Body of pancreas (tissue), 4 donors: Measurements from ENCODE around the gene SUSD4. TPM values are rescaled to one million over a fixed set of nuclear protein-coding genes. Genes with fewer than 3 reads are reported as not detected.

Experiments
- ATAC-seq: fragments of 150-250 bp; one replicate; pipeline ENCODE4 v1.9.1; 2016
- DNase-seq, 4 donors: peaks; one replicate each; pipeline ENCODE4 v3.0.0-alpha.2; 2019
- H3K27ac ChIP-seq, 4 donors: fragments of 200-600 bp; sonication (generic); 1 replicate in 3 of 4; 2 replicates in 1 of 4; pipeline versions ENCODE4 v1.5.1 to v1.6.1; 2016 to 2019; ENCODE audit warnings: mild to moderate bottlenecking in 1 of 4, mixed read lengths in 1 of 4, moderate library complexity in 1 of 4
- H3K27me3 ChIP-seq, 2 donors: fragments of 200-600 bp; sonication (generic); one replicate each; pipeline ENCODE4 v1.6.0; 2016; ENCODE audit warnings: mild to moderate bottlenecking in 1 of 2
- H3K36me3 ChIP-seq, 2 donors: fragments of 200-600 bp; sonication (generic); replicated peaks in 1 of 2; 2 replicates each; pipeline ENCODE4 v1.5.1; 2016; ENCODE audit warnings: low read depth in 2 of 2; ENCODE audit not compliant: insufficient read depth in 1 of 2
- H3K4me1 ChIP-seq: fragments of 200-600 bp; sonication (generic); one replicate; pipeline ENCODE4 v1.6.0; 2016
- H3K4me3 ChIP-seq, 2 donors: fragments of 200-600 bp; sonication (generic); 1 replicate in 1 of 2; 2 replicates in 1 of 2; pipeline ENCODE4 v1.5.1; 2016 to 2019
- H3K9me3 ChIP-seq, 3 donors: fragments of 200-600 bp; sonication (generic); 1 replicate in 2 of 3; 2 replicates in 1 of 3; pipeline ENCODE4 v1.5.1; 2016
- CTCF ChIP-seq, 7 experiments: fragments of 450-650 bp in 4 of 7; fragments of 200-600 bp in 3 of 7; sonication (generic) in 3 of 7; IDR thresholded peaks; one replicate each; pipeline ENCODE4 v1.5.1; 2016 to 2019; ENCODE audit warnings: antibody characterized with exemption in 7 of 7
- POLR2A ChIP-seq, 3 donors: fragments of 450-650 bp; IDR thresholded peaks; one replicate each; pipeline ENCODE4 v1.6.1; 2016; ENCODE audit warnings: antibody characterized with exemption in 3 of 3, mild to moderate bottlenecking in 2 of 3
- WGBS, 2 donors: methylation state at CpG; one replicate each; pipeline ENCODE4 v1.1.5; 2017; 5-methylcytosine and 5-hydroxymethylcytosine counted together
- intact Hi-C: fragments of 100-400 bp; cut with DNase I; formaldehyde crosslinking; loops from one replicate; pipeline ENCODE4 v1.15.1; 2023
- total RNA-seq, 2 donors: library from RNA; depleted of rRNA; stranded (reverse); fragments of >200 nt; gene quantifications; one replicate each; pipeline ENCODE4 v1.1.0, GENCODE V29; 2016

The SUSD4 gene
- total RNA-seq, 2 donors from 2014 or later = 3.6 to 18.1 TPM

- H3K27ac ChIP-seq = no peak overlapping the region
- 66 to 72% methylated on average over 13 of the region's 13 CpGs for WGBS, 2 donors
- TF ChIP-seq POLR2A (IDR thresholded peaks at IDR 0.05) (no peak), CTCF (IDR thresholded peaks at IDR 0.05) (no peak)
- H3K4me3 ChIP-seq = no peak overlapping the region
- H3K9me3 ChIP-seq = no peaks in the 10 kb centered on the region
- H3K4me1 ChIP-seq = no peaks in the 10 kb centered on the region
- DNase-seq = no peak
- no peaks in the 10 kb centered on the region for H3K27me3 ChIP-seq
- intact Hi-C loops = no loop called here
- ATAC-seq = no peak
- no peaks in the 10 kb centered on the region for H3K36me3 ChIP-seq
Observed at GRCh38 chr1:223208164-223209076, 155.6 kb downstream of the SUSD4 start.

- Histone ChIP-seq H3K27ac (no peak overlapping the region), H3K9me3 (no peaks in the 10 kb centered on the region), H3K36me3 (no peaks in the 10 kb centered on the region), H3K27me3 (no peaks in the 10 kb centered on the region), H3K4me1 (no peaks in the 10 kb centered on the region), H3K4me3 (no peak overlapping the region)
- no peak for DNase-seq
- intact Hi-C loops = no loop called here
- WGBS, 2 donors = 49 to 52% methylated on average over 3 of the region's 3 CpGs
- no peak for ATAC-seq
- TF ChIP-seq CTCF (IDR thresholded peaks at IDR 0.05) (no peak), POLR2A (IDR thresholded peaks at IDR 0.05) (no peak)
Observed at GRCh38 chr1:223207293-223208066, 156.5 kb downstream of the SUSD4 start.

DNA sequence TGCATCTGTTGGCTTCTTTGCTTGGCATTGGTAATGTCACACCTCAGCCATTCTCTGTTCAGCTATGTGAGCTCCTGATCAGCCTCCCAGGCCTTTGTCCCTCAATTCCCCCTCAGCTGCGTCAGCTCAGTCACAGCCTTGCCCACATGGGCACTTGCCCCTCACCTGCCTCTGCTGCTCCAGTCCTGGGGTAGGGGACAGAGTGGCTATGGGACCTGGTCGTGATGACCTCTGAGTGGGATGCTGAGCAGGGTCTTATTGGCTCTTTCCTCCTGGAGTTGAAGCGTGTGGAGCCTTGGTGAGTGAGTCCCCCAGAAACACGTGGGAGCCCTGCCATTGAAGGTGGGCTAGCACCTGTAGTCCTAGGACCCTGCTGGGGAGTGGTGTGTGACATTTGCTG, 159.6 kb downstream of the SUSD4 start:
- TF ChIP-seq CTCF (IDR thresholded peaks at IDR 0.05) = no peak
- no peak for TF ChIP-seq POLR2A (IDR thresholded peaks at IDR 0.05)
- no peaks in the 10 kb centered on the region for H3K27me3 ChIP-seq
- no peak overlapping the region for H3K27ac ChIP-seq
- H3K36me3 ChIP-seq = no peaks in the 10 kb centered on the region
- H3K4me3 ChIP-seq = no peak overlapping the region
- no peaks in the 10 kb centered on the region for H3K9me3 ChIP-seq
- intact Hi-C loops = no loop called here
- H3K4me1 ChIP-seq = no peaks in the 10 kb centered on the region
- DNase-seq (no peak), ATAC-seq (no peak)
- WGBS, 2 donors = 77 to 90% methylated on average over 3 to 4 of the region's 4 CpGs

- Histone ChIP-seq H3K4me1 (no peaks in the 10 kb centered on the region), H3K9me3 (no peaks in the 10 kb centered on the region), H3K4me3 (no peak overlapping the region), H3K27me3 (no peaks in the 10 kb centered on the region), H3K36me3 (no peaks in the 10 kb centered on the region), H3K27ac (no peak overlapping the region)
- WGBS, 2 donors = 71 to 75% methylated on average over 6 of the region's 6 CpGs
- ATAC-seq (no peak), DNase-seq (no peak)
- TF ChIP-seq CTCF (IDR thresholded peaks at IDR 0.05) = no peak
- no peak for TF ChIP-seq POLR2A (IDR thresholded peaks at IDR 0.05)
- intact Hi-C loops = no loop called here
Observed at GRCh38 chr1:223203694-223204093, 160.3 kb downstream of the SUSD4 start.
